Panc1 (cell line): ENCODE data around the gene DLGAP4. TPM values are rescaled to one million over a fixed set of nuclear protein-coding genes. Genes with fewer than 3 reads are reported as not detected.

Source experiments
- ATAC-seq: fragments of 200-7000 bp; cut with Tn5 transposase; 2 replicates; pipeline ENCODE4 v1.9.1; 2020; ENCODE audit warnings: mild to moderate bottlenecking, moderate library complexity
- BruUV-seq: library from RNA; stranded (reverse); fragments of 400-500 nt; replicated peaks from 2 replicates; lab custom pipeline; 2021; lab: Mats Ljungman, UMichigan
- CTCF ChIA-PET: fragments of 300-600 bp; sonication (Branson Sonifier 250); formaldehyde crosslinking; loops from one replicate; lab custom pipeline; 2022; ENCODE audit warnings: antibody characterized with exemption; lab: Charles Lee
- POLR2A ChIA-PET: fragments of 300-600 bp; sonication (Branson Sonifier 250); formaldehyde crosslinking; loops from one replicate; lab custom pipeline; 2022; ENCODE audit warnings: antibody characterized with exemption; lab: Charles Lee
- DNase-seq: peaks from one replicate; pipeline ENCODE4 v3.0.0-alpha.2; 2010; ENCODE audit warnings: low read depth, low spot score
- H3K27ac ChIP-seq: 2 replicates; pipeline ENCODE4 v1.5.1; 2011; ENCODE audit warnings: mild to moderate bottlenecking, low read length, inconsistent platforms
- H3K27me3 ChIP-seq: fragments of 200-500 bp; sonication (Bioruptor generic); 2 replicates; pipeline ENCODE4 v1.6.0; 2014; ENCODE audit warnings: low read length, inconsistent platforms; ENCODE audit not compliant: control insufficient read depth, insufficient read depth
- H3K36me3 ChIP-seq: fragments of 200-500 bp; sonication (Bioruptor generic); 2 replicates; pipeline ENCODE4 v1.5.1; 2014; ENCODE audit warnings: inconsistent platforms, mild to moderate bottlenecking, low read length, moderate library complexity; ENCODE audit not compliant: control insufficient read depth, insufficient read depth
- H3K4me1 ChIP-seq: 2 replicates; pipeline ENCODE4 v1.5.1; 2011; ENCODE audit warnings: inconsistent platforms, mild to moderate bottlenecking, low read length, moderate library complexity; ENCODE audit not compliant: control insufficient read depth, insufficient read depth
- H3K4me3 ChIP-seq, 2 experiments: 2 replicates each; pipeline ENCODE4 v1.5.1; 2011 to 2012; ENCODE audit warnings: low read depth in 2 of 2, low read length in 2 of 2, mild to moderate bottlenecking in 2 of 2, inconsistent platforms in 1 of 2, moderate library complexity in 1 of 2
- H3K9me3 ChIP-seq: fragments of 200-500 bp; sonication (Bioruptor generic); 2 replicates; pipeline ENCODE4 v1.5.1; 2014; ENCODE audit warnings: low read depth, mild to moderate bottlenecking, inconsistent platforms, low read length, moderate library complexity; ENCODE audit not compliant: control insufficient read depth, insufficient read depth
- POLR2AphosphoS5 ChIP-seq: IDR thresholded peaks from 2 replicates; pipeline ENCODE4 v1.6.1; 2012; ENCODE audit warnings: mild to moderate bottlenecking, low read depth, low read length, moderate library complexity
- SIN3A ChIP-seq: IDR thresholded peaks from 2 replicates; pipeline ENCODE4 v1.6.1; 2012; ENCODE audit warnings: low read depth, mild to moderate bottlenecking, low read length, moderate library complexity, borderline replicate concordance; ENCODE audit not compliant: insufficient read depth
- TCF7L2 ChIP-seq: IDR thresholded peaks from 2 replicates; pipeline ENCODE4 v1.6.1; 2011; ENCODE audit warnings: mild to moderate bottlenecking, low read depth, low read length, inconsistent platforms
- in situ Hi-C: cut with HindIII; loops from 2 replicates; pipeline ENCODE4 v1.10.0; 2016; ENCODE audit warnings: low sequenced_read_pairs, low pct_unique_long_range_greater_than_20kb
- intact Hi-C: fragments of 100-400 bp; cut with micrococcal nuclease; formaldehyde crosslinking; loops from one replicate; pipeline ENCODE4 v1.10.0; 2022; ENCODE audit not compliant: unreplicated experiment
- total RNA-seq: library from RNA; stranded (reverse); gene quantifications from one replicate; pipeline ENCODE4 v1.2.1, GENCODE V29; 2021; ENCODE audit not compliant: unreplicated experiment
- TF ChIP-seq, protein P1 (sequence below): fragments of 450-650 bp; IDR thresholded peaks from 2 replicates; pipeline ENCODE4 v1.5.1; 2017; ENCODE audit warnings: mild to moderate bottlenecking
- TF ChIP-seq, protein P2 (sequence below), 2 experiments: IDR thresholded peaks; 2 replicates each; pipeline ENCODE4 v1.6.1; 2011 to 2012; ENCODE audit warnings: low read depth in 2 of 2, control low read depth in 1 of 2, low read length in 1 of 2, mild to moderate bottlenecking in 1 of 2, moderate library complexity in 1 of 2; ENCODE audit not compliant: insufficient read depth in 1 of 2

Gene DLGAP4
- total RNA-seq, 1 experiment from 2014 or later: 52.5 TPM

DNA sequence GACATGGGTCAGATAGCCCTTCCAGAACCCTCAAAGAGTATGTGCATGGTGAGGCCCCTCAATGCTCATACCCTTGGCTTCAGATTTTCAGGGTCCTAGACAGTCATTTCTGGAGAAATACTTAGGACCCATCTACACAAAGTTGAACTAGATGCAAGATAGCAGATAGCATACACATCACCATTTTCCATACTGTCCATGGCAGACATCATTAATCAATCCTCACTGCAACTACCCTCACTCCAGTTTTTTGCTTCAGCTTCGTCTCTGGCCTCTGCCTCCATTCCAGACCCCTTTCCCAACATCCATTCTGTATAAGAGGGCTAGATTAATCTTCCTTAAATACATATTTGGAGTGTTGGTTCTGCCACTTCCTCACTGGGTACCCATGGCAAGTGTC lies 139.7 kb downstream of the DLGAP4 start:
- Histone ChIP-seq H3K36me3 (no peaks in the 10 kb centered on the region), H3K27me3 (no peaks in the 10 kb centered on the region), H3K4me3 (no peak overlapping the region), H3K27ac (no peak overlapping the region), H3K4me1 (no peaks in the 10 kb centered on the region), H3K9me3 (no peaks in the 10 kb centered on the region)
- POLR2A ChIA-PET: no interaction called here
- CTCF ChIA-PET: no interaction called here
- ATAC-seq: no peak
- TF ChIP-seq SIN3A (no peak), POLR2AphosphoS5 (no peak), TCF7L2 (no peak)
- TF ChIP-seq, protein P1, sequence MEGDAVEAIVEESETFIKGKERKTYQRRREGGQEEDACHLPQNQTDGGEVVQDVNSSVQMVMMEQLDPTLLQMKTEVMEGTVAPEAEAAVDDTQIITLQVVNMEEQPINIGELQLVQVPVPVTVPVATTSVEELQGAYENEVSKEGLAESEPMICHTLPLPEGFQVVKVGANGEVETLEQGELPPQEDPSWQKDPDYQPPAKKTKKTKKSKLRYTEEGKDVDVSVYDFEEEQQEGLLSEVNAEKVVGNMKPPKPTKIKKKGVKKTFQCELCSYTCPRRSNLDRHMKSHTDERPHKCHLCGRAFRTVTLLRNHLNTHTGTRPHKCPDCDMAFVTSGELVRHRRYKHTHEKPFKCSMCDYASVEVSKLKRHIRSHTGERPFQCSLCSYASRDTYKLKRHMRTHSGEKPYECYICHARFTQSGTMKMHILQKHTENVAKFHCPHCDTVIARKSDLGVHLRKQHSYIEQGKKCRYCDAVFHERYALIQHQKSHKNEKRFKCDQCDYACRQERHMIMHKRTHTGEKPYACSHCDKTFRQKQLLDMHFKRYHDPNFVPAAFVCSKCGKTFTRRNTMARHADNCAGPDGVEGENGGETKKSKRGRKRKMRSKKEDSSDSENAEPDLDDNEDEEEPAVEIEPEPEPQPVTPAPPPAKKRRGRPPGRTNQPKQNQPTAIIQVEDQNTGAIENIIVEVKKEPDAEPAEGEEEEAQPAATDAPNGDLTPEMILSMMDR: no peak
- TF ChIP-seq, protein P2, sequence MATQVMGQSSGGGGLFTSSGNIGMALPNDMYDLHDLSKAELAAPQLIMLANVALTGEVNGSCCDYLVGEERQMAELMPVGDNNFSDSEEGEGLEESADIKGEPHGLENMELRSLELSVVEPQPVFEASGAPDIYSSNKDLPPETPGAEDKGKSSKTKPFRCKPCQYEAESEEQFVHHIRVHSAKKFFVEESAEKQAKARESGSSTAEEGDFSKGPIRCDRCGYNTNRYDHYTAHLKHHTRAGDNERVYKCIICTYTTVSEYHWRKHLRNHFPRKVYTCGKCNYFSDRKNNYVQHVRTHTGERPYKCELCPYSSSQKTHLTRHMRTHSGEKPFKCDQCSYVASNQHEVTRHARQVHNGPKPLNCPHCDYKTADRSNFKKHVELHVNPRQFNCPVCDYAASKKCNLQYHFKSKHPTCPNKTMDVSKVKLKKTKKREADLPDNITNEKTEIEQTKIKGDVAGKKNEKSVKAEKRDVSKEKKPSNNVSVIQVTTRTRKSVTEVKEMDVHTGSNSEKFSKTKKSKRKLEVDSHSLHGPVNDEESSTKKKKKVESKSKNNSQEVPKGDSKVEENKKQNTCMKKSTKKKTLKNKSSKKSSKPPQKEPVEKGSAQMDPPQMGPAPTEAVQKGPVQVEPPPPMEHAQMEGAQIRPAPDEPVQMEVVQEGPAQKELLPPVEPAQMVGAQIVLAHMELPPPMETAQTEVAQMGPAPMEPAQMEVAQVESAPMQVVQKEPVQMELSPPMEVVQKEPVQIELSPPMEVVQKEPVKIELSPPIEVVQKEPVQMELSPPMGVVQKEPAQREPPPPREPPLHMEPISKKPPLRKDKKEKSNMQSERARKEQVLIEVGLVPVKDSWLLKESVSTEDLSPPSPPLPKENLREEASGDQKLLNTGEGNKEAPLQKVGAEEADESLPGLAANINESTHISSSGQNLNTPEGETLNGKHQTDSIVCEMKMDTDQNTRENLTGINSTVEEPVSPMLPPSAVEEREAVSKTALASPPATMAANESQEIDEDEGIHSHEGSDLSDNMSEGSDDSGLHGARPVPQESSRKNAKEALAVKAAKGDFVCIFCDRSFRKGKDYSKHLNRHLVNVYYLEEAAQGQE (IDR thresholded peaks at IDR 0.05; ENCODE audit: insufficient read depth in 1 of 2, low read depth in 2 of 2, low read length in 1 of 2): no peak
- in situ Hi-C loops: no loop called here
- intact Hi-C loops: no loop called here
- no peak for DNase-seq
- BruUV-seq: no TSS peak

DNA sequence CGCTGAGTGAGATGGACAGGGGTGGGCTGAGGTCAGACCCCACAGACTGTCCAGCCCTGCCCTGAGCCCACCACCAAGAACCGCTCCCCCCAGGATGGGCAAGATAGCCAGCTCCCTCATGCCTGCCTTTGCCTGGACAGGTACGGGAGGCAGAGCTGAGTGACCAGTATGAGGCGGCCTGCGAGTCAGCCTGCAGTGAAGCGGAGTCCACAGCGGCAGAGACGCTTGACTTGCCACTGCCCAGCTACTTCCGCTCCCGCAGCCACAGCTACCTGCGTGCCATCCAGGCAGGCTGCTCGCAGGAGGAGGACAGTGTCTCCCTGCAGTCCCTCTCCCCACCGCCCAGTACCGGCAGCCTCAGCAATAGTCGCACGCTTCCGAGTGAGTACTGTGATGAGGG lies 140.4 kb downstream of the DLGAP4 start:
- POLR2A ChIA-PET: no interaction called here
- BruUV-seq: no TSS peak

More for the DNA sequence above, 140.4 kb downstream of the DLGAP4 start:
- Histone ChIP-seq H3K27me3 (no peaks in the 10 kb centered on the region), H3K36me3 (no peaks in the 10 kb centered on the region), H3K9me3 (no peaks in the 10 kb centered on the region), H3K4me1 (no peaks in the 10 kb centered on the region), H3K4me3 (no peak overlapping the region), H3K27ac (no peak overlapping the region)
- in situ Hi-C loops (no loop called here), intact Hi-C loops (no loop called here)
- TF ChIP-seq, protein P2 (IDR thresholded peaks at IDR 0.05; ENCODE audit: insufficient read depth in 1 of 2, low read depth in 2 of 2, low read length in 1 of 2): no peak
- no peak for TF ChIP-seq POLR2AphosphoS5
- CTCF ChIA-PET: no interaction called here
- ATAC-seq (no peak), DNase-seq (no peak)
